KMS-11 (cell line): ENCODE measurements around the gene MPPED1.

Experiments
- H2AFZ ChIP-seq: fragments of 200-600 bp; sonication (generic); 2 replicates; pipeline ENCODE4 v1.6.1; 2016; ENCODE audit warnings: antibody characterized with exemption, mixed run types, low read depth
- H3K27ac ChIP-seq: fragments of 200-600 bp; sonication (generic); 2 replicates; pipeline ENCODE4 v1.6.1; 2016; ENCODE audit warnings: mild to moderate bottlenecking, mixed run types
- H3K27me3 ChIP-seq: fragments of 200-600 bp; sonication (generic); 2 replicates; pipeline ENCODE4 v1.6.1; 2017; ENCODE audit warnings: mild to moderate bottlenecking, low read depth, mixed run types, moderate library complexity; ENCODE audit not compliant: insufficient read depth
- H3K36me3 ChIP-seq: fragments of 200-600 bp; sonication (generic); 2 replicates; pipeline ENCODE4 v1.6.1; 2017; ENCODE audit warnings: mild to moderate bottlenecking, mixed run types; ENCODE audit not compliant: insufficient read depth
- H3K4me1 ChIP-seq: fragments of 200-600 bp; sonication (generic); 2 replicates; pipeline ENCODE4 v1.6.1; 2016; ENCODE audit warnings: mild to moderate bottlenecking, low read depth, mixed run types; ENCODE audit not compliant: poor library complexity, severe bottlenecking
- H3K4me2 ChIP-seq: fragments of 200-600 bp; sonication (generic); 2 replicates; pipeline ENCODE4 v1.7.0; 2016; ENCODE audit warnings: mild to moderate bottlenecking, mixed run types
- H3K4me3 ChIP-seq: fragments of 200-600 bp; sonication (generic); IDR thresholded peaks from 2 replicates; pipeline ENCODE4 v1.6.1; 2017; ENCODE audit warnings: low read depth, low read length, mixed read lengths; ENCODE audit not compliant: insufficient read depth
- H3K79me2 ChIP-seq: fragments of 200-600 bp; sonication (generic); 2 replicates; pipeline ENCODE4 v1.6.1; 2016; ENCODE audit warnings: low read depth, mixed run types; ENCODE audit not compliant: insufficient read depth
- H3K9ac ChIP-seq: fragments of 200-600 bp; sonication (generic); 2 replicates; pipeline ENCODE4 v1.6.1; 2016; ENCODE audit warnings: mild to moderate bottlenecking, mixed run types
- H4K20me1 ChIP-seq: fragments of 200-600 bp; sonication (generic); 2 replicates; pipeline ENCODE4 v1.6.1; 2016; ENCODE audit warnings: mild to moderate bottlenecking, mixed run types; ENCODE audit not compliant: insufficient read depth
- TF ChIP-seq, protein P1 (sequence below): fragments of 200-600 bp; sonication (generic); conservative IDR thresholded peaks from 2 replicates; pipeline ENCODE4 v1.6.1; 2017; ENCODE audit warnings: low read depth, mild to moderate bottlenecking, antibody characterized with exemption, low read length, moderate library complexity, mixed read lengths

The MPPED1 gene

DNA sequence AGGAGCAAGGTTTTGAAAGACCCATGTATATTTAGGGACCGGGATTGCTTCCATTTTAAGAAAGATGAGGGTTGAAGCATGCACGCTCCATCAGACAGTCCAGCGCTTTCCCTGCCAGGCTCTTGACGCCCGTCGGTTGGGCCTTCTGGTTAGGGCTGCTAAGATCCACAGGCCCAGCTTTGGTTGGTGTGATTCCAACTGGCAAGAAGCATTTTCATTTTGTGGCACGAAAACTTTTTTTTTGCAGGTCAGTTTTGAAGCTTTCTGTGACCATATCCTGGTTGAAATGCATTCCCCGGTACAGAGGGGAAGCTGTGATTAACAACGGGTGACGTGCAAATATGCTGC, 34.3 kb upstream of the MPPED1 start:
- TF ChIP-seq, protein P1, sequence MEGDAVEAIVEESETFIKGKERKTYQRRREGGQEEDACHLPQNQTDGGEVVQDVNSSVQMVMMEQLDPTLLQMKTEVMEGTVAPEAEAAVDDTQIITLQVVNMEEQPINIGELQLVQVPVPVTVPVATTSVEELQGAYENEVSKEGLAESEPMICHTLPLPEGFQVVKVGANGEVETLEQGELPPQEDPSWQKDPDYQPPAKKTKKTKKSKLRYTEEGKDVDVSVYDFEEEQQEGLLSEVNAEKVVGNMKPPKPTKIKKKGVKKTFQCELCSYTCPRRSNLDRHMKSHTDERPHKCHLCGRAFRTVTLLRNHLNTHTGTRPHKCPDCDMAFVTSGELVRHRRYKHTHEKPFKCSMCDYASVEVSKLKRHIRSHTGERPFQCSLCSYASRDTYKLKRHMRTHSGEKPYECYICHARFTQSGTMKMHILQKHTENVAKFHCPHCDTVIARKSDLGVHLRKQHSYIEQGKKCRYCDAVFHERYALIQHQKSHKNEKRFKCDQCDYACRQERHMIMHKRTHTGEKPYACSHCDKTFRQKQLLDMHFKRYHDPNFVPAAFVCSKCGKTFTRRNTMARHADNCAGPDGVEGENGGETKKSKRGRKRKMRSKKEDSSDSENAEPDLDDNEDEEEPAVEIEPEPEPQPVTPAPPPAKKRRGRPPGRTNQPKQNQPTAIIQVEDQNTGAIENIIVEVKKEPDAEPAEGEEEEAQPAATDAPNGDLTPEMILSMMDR = no peak
- no peaks in the 10 kb centered on the region for H4K20me1 ChIP-seq
- H3K4me3 ChIP-seq = no peak overlapping the region
- no peak overlapping the region for H3K27ac ChIP-seq
- no peaks in the 10 kb centered on the region for H3K36me3 ChIP-seq
- no peak overlapping the region for H2AFZ ChIP-seq
- H3K27me3 ChIP-seq = peaks cover 38% of the 10 kb centered on the region
- H3K9ac ChIP-seq = no peak overlapping the region
- no peaks in the 10 kb centered on the region for H3K79me2 ChIP-seq
- H3K4me2 ChIP-seq = peak overlapping the region; percentile 82; the same call in 1 of the 2 replicates
- H3K4me1 ChIP-seq = peaks cover 18% of the 10 kb centered on the region

DNA sequence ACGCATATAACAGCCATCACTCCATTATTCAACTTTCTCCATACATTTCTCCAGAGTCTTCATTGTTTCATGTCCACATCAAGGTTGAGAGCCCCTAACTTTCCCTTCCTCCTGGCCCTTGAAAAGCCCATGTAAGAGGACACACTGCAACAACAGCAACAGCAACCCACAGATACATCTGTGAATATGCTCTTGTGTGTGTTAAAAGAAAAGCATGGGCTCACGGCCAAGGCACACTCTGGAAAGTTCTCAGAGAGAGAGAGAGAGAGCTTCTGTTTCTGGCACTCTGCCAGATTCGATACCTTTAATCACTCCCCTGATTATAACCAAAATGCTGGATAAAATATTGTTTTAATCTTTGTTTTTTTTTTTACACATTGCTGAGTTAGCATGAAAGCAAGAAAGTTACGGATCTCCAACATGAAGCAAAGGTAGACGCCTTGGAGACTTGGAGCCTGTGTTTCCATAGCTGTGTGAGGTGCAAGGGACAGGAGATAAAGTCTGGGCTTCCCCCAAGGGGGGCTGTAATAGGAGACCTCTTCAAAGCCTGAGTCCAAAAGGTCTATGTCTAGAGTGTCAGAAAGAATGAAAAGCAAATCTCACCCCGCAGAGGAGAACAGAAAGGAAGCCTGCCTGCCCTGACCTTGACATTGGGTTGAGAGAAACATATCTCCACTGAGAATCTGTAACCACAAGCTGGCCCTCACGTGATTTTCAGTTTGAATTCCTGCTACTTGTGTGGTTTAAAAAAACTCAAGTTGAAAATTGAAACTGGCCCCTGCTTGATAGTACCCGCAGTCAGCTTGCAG, 33.7 kb upstream of the MPPED1 start:
- no peak overlapping the region for H3K9ac ChIP-seq
- H2AFZ ChIP-seq = no peak overlapping the region
- H4K20me1 ChIP-seq = no peaks in the 10 kb centered on the region
- peaks cover 42% of the 10 kb centered on the region for H3K27me3 ChIP-seq
- H3K79me2 ChIP-seq = no peaks in the 10 kb centered on the region
- no peaks in the 10 kb centered on the region for H3K36me3 ChIP-seq
- peaks cover 18% of the 10 kb centered on the region for H3K4me1 ChIP-seq
- TF ChIP-seq, protein P1 = no peak
- H3K27ac ChIP-seq = no peak overlapping the region
- H3K4me2 ChIP-seq = peak overlapping the region; percentile 82
- H3K4me3 ChIP-seq = no peak overlapping the region

DNA sequence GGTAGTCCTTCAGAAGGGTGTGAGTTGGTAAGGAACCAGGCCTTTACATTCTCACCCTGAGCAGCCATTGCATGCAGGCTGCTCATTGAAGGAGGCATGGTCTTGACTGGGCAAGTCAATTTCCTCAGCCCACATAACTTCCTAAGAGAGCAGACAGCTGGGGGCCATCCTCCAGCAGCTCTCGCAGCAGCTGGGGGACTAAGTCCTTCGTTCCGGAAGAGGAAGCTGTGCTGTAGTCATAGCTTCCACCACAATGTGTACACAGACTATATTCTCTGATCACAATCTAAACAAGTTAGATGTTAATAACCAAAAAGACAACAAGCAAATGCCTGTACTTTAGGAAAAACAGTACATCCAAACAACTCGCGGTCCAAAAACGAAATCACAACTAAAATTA, 30.1 kb upstream of the MPPED1 start:
- H3K9ac ChIP-seq = no peak overlapping the region
- H2AFZ ChIP-seq = no peak overlapping the region
- H3K27me3 ChIP-seq = peaks cover 53% of the 10 kb centered on the region
- H3K27ac ChIP-seq = no peak overlapping the region
- H4K20me1 ChIP-seq = no peaks in the 10 kb centered on the region
- TF ChIP-seq, protein P1 = no peak
- no peaks in the 10 kb centered on the region for H3K79me2 ChIP-seq
- no peak overlapping the region for H3K4me3 ChIP-seq
- no peak overlapping the region for H3K4me2 ChIP-seq
- H3K36me3 ChIP-seq = no peaks in the 10 kb centered on the region
- H3K4me1 ChIP-seq = peaks cover 18% of the 10 kb centered on the region

DNA sequence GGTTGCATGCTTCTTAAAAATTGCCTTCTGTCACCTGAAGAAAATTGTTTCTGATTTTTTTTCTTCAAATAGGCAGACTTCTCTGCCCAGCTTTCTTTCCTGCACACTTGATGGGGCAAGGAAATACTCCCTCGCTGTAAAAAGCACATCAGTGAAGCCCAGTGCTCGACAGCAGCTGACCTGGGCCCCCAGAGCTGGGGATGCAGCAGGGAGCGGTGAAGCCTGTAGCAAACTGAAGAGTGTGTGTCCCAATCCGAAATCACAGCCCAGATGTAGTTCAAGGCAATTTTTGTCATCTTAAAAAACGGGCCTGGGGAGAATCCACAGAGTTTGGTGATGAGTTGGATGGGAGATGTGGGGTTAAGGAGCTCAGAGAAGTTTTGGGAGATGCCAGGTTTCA, 27.0 kb upstream of the MPPED1 start:
- H3K79me2 ChIP-seq = no peaks in the 10 kb centered on the region
- no peak overlapping the region for H3K27ac ChIP-seq
- H3K4me2 ChIP-seq = no peak overlapping the region
- no peak overlapping the region for H3K9ac ChIP-seq
- no peaks in the 10 kb centered on the region for H3K4me1 ChIP-seq
- peaks cover 58% of the 10 kb centered on the region; the same call in 1 of the 2 replicates for H3K27me3 ChIP-seq
- H3K36me3 ChIP-seq = no peaks in the 10 kb centered on the region
- H2AFZ ChIP-seq = no peak overlapping the region
- H3K4me3 ChIP-seq = no peak overlapping the region
- TF ChIP-seq, protein P1 = no peak
- H4K20me1 ChIP-seq = no peaks in the 10 kb centered on the region
